GM19395 (cell line): ENCODE results near the gene AKR1B15.
A peak's percentile ranks its signal among the peaks of the same experiment; 100 is the strongest.
"Not testable (repeated sequence)": the region's sequence is repeated elsewhere in the genome, so short reads cannot be mapped to it uniquely, and the experiment has no call there.

Source experiments
- ATAC-seq: cut with Tn5 transposase; IDR thresholded peaks from one replicate; pipeline ENCODE4 v1.9.1; 2021; ENCODE audit warnings: mild to moderate bottlenecking, moderate library complexity; ENCODE audit not compliant: unreplicated experiment

The AKR1B15 gene

DNA sequence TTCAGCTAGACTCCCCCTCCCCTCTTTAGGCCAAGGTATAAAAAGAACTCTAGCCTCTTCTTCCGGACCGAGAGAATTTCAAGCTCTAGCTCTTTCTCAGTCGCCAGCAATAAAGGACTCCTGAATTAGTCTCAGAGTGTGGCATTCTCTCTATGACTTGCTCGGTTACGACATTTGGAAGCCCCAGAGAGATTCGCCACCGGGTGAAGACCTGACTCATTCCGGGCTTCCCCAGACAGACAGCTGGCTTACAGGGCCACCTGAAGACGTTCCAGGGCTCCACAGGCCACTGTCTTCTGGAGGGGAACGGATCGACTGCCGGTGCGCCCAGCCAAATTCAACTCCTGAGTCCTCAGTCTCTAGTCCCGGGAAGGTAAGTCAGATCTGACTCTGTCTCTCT is at the start of gene AKR1B15:
Gene AKR1B15 (plus strand): TSS at position 234 of the 400 bp plus-strand sequence. CDS start 15,510 bp downstream, outside the sequence.
- ATAC-seq, result peak; percentile 87

DNA sequence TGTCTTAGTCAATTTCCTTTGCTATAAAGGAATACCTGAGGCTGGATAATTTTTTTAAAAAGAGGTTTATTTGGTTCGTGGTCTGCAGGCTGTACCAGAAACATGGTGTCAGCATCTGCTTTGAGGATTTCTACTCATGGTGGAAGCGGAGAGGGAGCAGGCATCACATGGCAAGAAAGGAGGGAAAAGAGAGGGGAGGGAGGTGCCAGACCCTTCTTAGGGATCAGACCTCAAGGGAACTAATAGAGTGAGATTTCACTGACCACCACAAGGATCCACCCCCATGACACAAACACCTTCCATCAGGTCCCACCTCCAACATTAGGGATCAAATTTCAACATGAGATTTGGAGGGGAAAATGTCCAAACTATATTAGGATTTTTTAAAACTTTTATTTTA is 48.5 kb upstream of the AKR1B15 start:
- no peak for ATAC-seq

DNA sequence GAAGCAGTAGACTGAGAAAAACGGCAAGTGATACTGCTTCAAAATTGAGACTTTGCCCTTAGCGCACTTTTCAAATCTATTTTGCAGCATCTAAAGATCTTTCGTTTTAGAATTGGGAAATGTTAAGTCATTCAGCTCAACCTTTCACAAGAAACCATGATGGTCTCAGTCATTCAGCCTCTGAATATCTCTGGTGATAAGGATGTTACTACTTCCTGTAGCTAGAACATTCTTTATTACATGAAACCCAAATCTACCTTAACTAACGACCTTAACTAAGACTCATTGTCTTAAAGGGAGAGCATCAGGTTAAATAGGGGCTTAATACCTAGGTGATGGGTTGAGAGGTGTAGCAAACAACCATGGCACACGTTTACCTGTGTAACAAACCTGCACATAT is 47.9 kb upstream of the AKR1B15 start:
- ATAC-seq, result no peak

DNA sequence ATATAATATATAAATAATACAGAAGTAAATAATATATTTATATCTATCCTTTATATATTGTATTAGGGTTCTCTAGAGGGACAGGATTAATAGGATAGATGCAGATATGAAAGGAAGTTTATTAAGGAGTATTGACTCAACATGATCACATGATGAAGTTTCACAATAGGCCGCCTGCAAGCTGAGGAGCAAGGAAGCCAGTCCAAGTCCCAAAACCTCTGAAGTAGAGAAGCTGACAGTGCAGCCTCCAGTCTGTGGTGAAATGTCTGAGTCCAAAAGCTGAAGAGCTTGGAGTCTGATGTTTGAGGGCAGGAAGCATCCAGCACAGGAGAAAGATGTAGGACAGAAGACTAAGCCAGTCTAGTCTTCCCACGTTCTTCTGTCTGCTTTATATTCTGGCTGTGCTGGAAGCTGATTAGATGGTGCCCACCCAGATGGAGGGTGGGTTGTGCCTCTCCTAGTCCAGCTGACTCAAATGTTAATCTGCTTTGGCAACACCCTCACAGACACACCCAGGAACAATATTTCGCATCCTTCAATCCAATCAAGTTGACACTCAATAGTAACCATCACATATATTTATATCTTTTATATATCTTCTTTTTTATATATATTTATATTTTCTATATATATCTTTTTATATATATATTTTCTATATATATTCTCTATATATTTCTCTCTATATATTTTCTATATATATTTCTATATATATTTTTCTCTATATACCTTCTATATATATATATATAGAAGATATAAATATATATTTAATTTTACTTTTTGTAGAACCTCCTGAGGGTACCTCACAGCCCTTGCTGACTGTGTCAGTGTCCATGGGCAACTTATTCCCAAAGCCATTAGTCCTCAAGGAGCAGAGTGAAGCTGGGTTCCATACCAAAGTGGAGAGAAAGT is 46.2 kb upstream of the AKR1B15 start:
- no peak for ATAC-seq

DNA sequence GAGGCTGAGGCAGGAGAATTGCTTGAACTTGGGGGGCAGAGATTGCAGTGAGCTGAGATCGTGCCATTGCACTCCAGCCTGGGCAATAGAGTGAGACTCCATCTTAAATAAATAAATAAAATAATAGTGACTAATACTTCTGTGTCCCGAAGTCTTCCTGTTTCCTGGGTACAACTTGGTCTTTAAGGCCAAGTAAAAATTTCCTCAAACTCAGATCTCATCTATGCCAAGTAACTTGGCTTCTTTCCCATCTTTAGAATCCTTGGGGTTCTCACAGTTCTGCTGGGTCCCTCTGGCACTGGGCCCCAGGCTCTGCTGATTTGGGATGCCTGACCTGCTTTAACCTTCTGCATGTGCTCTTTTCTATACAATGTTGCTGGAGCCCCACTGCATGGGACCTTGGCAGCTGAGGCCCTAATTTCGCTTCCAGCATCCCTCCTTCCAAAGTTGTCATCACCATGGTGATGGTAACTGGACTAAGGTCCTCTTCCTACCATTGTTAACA is 44.2 kb upstream of the AKR1B15 start:
- no peak for ATAC-seq

DNA sequence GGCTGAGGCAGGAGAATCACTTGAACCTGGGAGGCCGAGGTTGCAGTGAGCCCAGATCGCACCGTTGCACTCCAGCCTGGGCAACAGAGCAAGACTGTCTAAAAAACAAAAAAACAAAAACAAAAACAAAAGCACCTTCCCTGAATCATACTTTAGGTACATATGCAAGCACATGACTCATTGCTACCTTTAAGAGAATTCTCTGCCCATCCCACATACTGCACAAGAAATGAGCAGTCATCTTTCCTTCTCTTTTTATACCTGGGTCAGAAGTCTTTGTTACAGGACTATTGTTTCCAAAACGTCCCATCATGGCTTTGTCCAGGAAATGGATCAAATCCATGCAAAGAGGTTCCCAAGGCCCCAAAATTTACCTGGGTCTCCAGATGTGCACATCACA is 43.1 kb upstream of the AKR1B15 start:
- no peak for ATAC-seq

DNA sequence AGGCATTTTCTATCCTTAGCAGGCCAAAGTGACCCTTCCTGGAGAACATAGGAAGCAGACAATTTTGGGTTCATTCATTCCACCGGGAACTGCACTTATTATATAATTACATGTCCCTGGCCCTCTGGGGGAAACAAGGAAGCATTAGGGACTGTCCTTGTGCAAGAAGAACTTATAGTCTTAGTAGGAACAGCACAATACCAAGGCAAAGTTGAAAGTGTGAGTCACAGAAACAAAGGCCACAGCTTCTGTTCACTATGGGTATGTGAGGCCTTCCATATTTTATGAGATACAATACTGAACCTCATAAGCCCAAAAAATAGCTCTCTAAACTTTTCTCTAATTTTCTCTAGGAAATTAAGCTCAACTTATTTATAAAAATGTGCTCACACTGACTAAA is 39.9 kb upstream of the AKR1B15 start:
- no peak for ATAC-seq

DNA sequence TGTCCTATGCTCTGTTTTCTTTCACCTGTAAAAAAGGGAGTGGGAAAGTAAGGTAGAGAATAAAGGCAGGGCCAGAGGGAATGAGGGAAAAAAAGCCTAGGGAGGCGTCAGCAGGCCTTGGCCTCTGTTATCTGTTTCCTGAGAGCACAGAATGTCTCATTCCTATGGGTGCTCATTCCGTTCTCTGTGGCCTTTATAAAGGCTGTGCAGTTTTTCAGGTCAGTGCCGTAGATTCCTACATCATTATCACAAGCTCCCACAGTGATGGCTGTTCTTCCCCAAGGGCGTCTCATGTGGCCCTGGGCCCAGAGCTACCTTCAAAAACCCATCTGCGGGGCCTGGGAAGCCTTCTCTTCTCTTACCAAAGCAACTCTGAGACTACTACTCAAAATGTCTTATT is 38.3 kb upstream of the AKR1B15 start:
- no peak for ATAC-seq

DNA sequence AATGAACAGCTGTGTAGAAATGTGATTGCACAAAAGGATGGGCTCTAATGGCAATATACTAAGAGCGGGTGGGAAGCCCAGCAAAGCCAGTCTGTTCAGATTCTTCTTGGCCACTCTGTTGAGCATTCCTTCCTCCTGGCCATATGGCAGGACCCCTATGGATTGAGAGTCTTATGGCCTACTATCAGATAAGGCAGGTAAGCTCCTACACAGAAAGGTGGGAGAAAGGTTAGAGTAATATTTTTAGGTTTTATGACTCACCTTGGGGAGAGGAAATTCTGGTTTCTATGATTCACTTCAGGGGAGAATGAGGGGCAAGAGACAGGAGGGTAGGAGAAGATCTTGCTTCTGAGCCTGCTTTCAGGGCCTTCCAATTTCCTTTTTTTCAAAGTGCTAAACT is 36.6 kb upstream of the AKR1B15 start:
- ATAC-seq, result no peak

DNA sequence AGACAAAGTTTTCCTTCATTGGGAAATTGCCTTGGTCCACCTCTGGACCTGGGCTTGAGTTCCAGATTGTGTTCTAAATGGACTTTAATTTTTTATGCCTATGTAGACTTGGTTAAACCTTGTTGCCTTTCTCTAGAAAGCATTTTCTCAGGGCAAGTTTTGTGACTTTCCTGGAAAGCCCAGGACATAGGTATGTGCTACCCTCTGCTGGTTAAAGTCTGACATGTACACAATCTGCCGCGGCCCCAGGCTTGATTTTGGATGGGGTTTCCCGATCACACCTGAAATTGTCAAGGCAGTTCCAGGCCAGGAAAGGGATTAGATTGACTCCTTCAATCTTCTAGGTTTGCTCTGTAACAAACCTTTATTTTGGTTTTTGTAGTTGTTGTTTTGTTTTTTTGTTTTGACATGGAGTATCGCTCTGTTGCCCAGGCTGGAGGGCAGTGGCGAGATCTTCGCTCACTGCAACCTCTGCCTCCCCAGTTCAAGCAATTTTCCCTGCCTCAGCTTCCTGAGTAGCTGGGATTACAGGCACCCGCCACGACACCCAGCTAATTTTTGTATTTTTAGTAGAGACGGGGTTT is 35.6 kb upstream of the AKR1B15 start:
- no peak for ATAC-seq

DNA sequence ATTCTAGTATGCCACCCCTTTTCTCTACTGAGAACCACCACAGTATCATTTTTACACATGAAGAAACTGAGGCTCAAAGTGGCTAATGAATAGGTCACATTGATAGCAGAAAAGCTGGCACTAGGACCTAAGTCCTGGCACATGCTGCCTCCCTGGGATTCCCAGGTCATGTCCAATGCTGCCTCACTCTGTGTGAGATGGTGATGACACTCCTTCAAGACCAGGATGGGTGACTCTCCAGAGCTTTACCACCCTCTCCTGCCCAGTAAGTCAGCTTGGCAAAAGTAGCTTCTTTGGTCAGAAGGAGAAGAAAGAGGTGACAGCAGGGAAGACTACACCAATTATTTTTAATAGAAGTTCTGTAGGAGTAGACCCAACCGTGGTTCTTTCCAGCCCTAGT is 34.8 kb upstream of the AKR1B15 start:
- ATAC-seq, result no peak

DNA sequence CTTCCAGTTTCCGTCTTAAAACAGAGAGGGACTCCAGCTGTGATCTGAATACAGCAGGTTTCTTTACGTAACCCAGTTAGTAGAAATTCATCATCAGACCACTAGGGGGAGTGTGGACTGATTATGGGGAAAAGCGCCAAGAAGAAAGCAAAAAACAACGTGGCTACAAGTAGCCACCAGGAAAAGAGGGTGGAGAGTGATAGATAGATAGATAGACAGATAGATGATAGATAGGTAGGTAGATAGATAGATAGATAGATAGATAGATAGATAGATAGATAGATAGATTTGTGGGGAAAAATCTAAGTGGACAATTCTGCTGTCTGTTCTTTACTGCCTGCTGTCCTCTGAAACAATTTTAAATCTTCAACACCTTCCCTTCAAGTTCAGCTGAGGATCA is 34.2 kb upstream of the AKR1B15 start:
- ATAC-seq, result peak; percentile 85

DNA sequence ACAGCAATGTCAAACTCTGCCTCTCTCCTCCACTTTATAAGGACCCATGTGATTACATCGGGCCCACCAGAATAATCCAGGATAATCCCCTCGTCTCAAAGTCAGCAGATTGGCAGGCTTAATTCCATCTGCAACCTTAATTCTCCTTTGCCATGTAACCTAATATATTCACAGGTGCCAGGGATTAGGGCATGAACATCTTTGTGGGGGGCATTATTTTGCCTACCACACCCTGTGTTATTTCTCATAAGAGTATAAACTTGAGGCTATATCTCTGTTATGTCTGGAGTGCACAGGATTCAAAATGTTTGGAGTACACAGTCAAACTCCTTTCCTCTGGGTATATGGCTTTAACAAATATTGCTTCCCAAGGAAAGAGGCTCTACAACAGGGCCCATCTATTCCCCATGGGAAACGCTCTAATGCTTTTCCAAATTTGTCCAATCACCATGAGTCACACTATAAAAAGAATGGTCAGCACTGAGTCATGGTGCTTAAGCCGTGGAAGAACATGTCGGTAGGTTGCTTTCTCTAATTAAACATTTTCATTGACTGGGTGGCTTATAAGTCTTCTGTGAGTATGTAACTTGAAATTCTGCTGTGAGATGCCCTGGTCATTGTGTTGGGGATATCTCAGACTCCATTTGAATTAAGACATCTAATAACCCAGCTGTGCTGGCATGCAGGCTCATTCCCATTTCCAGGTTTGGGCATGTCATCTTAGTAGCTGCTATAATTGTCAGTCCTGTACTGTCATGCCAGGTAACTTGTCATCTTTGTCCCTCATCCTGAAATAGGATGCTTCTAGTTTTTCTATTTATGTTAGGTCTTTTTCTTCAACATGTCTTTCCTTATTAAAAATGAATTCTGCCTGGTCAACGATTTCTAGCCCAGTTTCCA is 33.1 kb upstream of the AKR1B15 start:
- no peak for ATAC-seq

DNA sequence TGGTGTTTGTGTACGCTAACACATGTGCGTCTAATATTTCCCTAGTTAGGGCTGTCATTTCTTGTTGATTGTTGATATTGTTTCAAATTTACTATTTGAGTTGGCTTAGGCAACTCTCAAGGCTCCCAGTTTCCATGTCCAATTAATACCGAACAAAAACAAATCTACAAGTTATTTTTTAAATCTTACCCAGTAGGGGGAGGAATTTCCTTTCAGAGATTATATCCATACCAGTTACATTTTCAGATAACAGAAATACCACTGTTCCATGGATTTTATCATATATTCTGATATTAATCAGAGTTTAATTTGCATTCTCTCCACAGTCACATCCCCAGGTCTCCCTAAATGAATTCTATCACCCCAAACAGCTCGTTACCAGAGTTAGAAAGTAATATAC is 28.8 kb upstream of the AKR1B15 start:
- no peak for ATAC-seq

DNA sequence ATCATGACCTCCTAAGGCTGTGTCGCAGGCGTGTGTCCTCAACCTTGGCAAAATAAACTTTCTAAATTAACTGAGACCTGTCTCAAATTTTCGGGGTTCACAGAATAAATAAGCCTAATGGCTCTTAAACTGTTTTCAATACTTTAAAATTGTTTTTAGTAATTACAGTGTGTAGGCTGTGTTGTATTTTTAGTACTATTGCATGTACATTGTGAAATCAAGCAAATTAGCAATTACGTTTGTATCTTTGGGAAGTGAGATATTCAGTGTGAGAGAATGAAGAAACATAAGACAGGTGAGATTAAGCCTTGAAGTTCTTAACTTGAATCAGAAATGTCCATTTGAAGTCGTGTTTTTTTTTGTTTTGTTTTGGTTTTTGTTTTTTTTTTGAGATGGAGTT is 26.3 kb upstream of the AKR1B15 start:
- ATAC-seq, result no peak

DNA sequence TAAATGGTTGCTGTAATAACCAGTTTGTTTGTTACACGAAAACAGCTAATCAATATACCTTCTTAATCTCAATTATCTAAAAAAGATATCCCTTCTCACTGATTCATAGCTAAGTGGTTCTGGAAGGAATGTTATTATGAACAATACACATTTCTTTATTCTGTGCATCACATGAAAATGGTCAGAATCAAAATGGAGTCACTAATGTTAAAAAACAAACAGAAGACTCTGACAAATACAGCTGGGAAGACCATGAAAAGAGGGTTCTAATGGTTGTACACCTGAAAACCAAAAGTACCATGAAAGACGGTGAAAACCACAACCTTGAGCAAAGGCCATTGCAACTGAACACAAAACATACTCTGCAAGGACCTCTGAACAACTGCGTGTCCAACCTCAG is 23.5 kb upstream of the AKR1B15 start:
- not testable (repeated sequence) for ATAC-seq

DNA sequence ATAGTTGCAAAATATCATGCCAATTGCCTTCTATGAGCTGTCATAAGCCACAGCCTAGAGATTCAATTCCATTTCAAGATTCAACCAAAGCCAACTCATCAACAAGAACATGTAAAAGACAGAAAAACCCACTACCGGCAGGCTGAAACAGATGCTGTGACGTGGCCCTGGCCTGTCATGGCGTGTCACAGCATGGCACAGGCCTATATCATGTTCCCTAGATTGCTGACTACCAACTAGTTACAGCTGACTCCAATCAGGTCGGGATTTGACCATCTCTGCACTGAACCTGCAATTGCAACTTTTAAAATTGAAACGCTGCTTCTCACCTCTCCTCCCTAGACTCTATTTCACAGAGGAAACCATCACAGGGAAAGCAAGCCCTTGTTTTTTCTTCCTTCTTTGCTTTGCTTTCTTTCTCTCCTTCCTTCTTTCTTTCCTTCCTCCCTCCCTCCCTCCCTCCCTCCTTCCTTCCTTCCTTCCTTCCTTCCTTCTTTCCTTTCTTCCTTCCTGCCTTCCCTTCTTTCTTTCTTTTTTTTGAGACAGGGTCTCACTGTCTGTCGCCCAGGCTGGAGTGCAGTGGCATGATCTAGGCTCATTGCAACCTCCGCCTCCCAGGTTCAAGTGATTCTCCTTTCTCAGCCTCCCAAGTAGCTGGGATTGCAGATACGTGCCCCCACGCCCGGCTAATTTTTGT is 22.2 kb upstream of the AKR1B15 start:
- ATAC-seq, result not testable (repeated sequence)

DNA sequence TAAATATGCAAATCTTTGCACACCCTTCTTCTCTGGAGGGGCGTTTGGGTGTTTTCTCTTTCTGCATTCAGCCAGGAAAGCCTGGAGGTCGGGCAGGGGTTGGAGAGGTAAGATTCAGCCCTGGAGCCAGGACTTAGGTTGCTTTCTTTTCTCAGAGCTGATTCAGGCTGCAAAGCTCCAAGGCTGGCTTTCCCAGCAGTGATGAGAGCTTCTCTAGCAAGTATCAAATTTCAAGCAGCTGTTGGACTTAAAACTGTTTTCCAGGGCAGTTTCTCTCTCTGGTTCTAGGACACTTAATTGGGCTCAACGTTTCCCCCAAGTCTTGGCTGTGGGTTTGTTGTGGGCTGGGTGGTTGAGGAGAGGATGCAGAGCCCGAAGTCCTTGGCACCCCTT is 20.9 kb upstream of the AKR1B15 start:
- no peak for ATAC-seq

DNA sequence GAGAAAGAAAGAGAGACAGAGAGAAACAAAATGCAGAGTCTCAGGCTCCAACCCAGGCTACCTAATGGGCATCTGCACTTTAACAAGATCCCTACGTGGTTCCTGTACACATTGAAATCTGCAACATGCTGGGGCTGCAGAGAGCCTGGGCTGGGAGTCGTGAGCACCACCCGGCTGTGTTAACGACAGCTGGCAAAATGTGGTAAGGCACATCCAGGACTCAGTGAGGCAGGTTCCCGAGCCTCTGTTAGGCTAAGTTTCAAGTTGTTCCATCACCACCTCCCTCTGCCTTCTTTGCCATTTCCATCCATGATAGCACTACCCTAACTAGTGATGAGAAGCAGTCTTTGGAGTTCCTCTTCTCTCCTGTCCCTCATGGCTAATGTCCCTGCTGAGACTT is 20.2 kb upstream of the AKR1B15 start:
- ATAC-seq, result no peak

DNA sequence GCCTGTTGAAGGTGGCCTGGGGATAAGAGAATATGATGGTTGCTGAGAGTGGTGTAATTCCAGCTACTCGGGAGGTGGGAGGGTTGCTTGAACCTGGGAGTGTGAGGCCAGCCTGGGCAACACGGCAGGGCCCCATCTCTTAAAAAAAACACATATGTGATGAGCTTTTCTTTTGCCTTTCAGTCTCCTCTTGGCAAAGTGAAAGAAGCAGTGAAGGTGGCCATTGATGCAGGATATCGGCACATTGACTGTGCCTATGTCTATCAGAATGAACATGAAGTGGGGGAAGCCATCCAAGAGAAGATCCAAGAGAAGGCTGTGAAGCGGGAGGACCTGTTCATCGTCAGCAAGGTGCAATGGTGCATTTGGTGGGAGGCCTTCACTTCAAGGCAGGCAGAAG is 18.4 kb upstream of the AKR1B15 start:
- no peak for ATAC-seq
